Measurements from ENCODE around the gene CDHR4.
"Not testable (repeated sequence)": the region's sequence is repeated elsewhere in the genome, so short reads cannot be mapped to it uniquely, and the experiment has no call there.

- TF ChIP-seq CTCF, POLR2A, EP300 (IDR thresholded peaks at IDR 0.05): not testable (repeated sequence)
Observed at GRCh38 chr3:49823131-49823530, 23.5 kb upstream of the CDHR4 start.

Data from ovary (tissue), 3 donors.